ENCODE data around the gene PALMD.

PALMD gene, protein sequence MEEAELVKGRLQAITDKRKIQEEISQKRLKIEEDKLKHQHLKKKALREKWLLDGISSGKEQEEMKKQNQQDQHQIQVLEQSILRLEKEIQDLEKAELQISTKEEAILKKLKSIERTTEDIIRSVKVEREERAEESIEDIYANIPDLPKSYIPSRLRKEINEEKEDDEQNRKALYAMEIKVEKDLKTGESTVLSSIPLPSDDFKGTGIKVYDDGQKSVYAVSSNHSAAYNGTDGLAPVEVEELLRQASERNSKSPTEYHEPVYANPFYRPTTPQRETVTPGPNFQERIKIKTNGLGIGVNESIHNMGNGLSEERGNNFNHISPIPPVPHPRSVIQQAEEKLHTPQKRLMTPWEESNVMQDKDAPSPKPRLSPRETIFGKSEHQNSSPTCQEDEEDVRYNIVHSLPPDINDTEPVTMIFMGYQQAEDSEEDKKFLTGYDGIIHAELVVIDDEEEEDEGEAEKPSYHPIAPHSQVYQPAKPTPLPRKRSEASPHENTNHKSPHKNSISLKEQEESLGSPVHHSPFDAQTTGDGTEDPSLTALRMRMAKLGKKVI

DNA sequence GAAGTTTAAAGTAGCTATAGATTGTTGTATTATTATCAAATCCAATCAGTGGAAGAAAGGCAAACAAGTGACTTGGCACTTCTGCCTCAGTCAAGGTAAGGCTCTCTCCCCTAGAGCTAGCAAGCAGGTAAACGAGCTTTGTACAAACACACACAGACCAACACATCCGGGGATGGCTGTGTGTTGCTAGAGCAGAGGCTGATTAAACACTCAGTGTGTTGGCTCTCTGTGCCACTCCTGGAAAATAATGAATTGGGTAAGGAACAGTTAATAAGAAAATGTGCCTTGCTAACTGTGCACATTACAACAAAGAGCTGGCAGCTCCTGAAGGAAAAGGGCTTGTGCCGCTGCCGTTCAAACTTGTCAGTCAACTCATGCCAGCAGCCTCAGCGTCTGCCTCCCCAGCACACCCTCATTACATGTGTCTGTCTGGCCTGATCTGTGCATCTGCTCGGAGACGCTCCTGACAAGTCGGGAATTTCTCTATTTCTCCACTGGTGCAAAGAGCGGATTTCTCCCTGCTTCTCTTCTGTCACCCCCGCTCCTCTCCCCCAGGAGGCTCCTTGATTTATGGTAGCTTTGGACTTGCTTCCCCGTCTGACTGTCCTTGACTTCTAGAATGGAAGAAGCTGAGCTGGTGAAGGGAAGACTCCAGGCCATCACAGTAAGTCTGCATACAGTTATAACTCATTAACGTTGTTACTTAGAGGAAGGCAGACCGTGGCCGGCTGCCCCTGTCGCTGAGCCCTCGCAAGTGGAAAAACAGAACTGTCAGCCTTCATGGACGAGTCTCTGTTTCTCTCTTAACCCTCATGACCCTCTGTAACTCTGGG is at the start of gene PALMD:
Gene PALMD (plus strand): TSS at position 415 of the 833 bp plus-strand sequence. CDS start 205 bp downstream, at position 620.
- DNase-seq: no peak

DNA sequence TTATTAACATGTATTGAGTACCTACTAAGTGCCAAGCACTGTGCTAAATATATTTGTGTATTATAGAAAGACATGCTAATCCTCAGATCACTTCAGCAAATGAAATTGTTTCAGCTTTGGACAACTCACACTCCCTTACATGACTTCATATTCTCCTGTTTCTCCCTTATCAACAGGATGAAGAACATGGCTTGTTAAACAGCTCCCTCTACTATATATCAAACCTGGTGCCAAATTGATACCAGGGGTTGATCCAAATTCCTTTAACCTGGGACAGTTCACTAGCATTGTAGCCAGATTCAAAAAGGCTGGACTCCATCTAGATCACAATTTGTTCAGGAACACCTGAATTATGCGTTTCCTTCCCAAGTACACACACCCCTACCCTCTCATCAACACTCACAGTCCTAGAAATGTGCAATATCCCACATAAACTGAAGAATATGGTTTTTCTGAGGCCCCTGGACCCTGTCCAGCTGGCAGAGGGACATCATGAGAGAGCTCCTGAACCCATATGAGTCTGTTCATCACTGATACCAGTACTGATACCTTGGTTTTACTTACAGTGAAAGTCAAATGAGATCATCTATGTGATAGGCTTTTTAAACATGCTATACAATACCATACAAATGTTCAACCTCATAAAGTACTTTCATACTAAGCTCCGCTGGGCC is 47.0 kb upstream of the PALMD start:
- DNase-seq: no peak

DNA sequence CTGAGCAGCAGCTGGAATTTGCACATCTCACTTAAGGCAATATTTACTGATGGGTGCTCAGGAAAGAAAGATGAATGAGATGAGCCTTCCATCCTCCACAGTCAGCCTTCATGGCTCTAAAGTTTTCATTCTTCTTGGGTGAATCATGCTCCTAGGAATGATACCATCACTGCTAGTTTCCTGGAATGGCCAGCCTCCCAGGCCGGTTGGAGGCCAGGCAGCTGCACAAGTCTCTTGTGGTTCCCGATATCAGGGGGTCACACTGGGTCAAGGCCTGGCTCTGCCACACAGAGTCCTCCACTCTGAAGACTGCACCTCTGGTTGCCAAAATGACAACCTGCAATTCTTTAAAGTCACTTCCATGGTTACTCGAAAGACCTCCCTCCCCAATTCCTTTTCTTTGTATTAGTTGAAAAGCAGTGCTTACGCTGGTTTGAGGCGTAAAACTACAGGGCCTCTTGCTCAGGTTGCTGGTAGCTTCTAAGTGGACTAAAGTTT is 46.2 kb upstream of the PALMD start:
- no peak for DNase-seq

DNA sequence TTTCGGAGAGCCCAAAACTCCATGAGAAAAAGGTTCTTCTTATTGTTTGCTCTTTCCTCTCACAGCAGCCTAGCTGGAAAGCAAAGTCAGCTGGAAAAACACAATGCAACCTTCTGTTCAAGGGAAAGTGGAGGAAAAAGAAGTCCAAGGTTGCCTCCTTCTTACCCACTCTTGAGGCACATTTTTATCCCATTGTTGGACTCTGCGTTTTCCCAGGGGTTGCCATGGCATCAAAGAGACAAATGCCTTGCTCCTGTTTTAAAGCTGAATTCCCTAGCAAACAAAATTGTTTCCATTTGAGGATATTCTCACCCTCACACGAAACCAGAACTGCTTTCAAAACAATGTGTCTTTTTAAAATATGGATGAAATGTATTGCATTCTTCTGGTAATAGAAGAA is 45.1 kb upstream of the PALMD start:
- DNase-seq: no peak

DNA sequence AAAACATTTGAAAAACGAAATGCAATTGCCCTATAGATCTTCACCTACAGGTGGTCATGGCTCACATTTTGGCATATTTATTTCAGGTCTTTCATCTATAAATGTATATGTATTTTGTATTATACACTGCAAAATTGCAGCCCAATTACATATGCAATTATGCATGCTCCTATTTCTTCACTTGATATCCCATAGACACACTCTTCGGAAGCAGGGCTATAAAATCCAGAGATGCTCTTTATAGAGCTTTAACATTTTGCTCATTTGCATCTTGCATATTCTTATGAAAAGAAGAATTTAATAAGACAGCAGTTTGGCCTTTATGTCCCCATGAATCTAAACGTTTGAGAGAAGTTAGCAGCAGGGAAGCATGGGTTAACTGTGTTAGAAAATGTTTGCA is 44.7 kb upstream of the PALMD start:
- DNase-seq: no peak

DNA sequence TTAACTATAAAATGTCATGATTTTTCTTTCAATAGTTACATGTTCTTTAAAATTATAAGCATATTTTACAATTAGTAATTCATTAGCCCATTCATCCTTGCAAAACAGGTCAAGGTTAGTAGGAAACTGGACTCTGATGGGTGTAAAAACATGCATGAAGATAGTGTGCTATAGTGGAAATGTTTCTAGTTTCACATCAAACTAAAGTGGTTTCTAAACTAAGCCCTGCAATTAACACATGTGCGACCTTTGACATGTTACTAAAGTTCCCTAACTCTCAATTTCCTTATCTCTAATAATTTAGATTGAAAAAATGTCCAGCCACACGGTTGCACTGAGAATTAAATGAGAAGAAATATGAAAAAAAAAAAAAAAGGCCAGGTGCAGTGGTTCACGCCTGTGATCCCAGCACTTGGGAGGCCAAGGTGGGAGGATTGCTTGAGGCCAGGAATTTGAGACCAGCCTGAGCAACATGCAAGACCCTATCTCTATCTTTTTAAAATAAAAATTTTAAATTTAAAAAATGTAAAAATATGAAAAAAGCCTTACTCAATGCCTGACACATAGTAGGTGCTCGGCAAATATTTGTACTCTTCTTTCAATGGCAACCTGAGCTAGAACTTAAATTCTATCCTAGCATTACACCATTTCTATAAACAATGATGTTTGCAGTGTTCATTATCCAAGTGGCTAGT is 44.1 kb upstream of the PALMD start:
- no peak for DNase-seq

DNA sequence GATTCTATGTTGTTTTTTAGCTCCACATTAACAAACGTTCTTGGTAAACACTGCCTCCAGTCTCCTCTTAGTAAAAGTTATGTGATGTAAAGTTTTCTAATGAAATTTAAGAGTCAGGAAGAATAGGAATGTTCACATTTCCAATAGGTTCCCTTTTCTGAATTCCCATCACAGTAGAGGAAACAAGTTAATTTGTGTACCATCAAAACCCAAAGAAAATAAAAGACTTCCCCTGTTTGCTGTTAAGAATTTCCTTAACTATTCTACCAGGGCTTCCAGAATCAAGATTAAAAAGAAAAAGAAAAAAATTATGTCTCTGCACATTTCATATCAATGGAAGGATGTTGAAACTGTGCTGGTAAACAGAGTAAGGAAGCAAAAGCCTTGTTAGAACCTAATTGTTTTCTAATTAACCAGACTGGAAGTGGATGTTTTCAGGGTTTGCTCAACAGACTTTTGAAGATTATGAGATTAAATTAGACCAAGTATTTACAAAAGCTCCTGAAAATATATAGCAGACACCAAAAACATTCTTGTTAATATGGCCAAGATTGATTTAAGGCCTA is 43.4 kb upstream of the PALMD start:
- no peak for DNase-seq

DNA sequence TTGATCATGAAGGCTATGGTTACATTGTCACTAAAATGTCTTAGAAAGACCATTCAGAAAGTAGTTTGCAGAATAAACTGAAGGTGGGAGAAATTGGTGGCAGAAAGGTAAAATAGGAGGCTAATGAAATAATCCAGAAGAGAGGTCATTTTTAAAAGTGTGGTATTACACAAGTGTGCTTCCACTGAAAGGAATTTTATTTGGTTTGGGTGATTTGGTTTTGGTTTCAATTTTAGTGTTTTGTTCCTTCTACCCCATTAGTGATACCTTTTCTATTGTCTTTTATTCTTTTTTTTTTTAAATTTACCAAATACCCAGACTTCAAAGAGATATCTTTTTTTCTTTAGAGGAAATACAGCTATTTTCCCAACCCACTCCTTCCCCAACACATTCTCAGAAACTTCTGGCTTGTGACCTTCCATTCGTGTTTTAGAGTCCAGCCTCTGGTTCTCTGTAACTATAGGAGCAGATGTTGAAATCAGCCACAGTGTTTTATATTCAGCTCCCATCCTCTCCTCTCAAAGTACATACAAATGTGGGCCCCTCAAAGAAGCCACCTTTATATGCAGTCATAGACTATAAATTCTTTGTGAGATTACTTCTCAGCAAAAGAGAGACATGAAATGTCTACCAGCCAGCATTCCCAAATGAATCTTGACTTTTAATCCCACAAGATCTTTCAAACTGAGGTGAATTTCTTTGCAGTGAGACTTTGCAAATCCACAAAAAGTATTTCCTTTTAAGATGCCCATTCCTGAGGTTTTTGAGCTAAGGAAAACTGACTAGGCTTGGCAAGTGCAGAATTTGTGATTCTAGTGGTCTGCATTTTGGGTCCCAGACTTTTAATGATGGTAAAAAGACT is 42.0 kb upstream of the PALMD start:
- DNase-seq: no peak

DNA sequence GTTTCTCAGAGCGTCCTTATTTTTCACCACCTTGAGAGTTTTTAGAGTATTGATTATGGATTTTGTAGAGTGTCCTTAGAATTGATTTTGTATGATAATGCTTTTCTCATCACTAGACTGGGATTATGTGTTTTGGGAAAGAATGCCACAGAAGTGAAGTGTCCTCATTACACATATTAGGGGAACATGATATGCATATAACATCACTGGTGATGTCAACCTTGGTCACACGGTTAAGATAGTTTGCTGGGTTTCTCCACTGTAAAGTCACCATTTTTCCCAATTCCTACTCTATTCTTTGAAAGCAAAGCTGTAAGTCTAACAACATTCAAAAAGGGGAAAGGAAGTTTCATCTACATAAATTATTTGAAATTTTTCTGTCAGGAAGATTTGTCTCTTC is 39.6 kb upstream of the PALMD start:
- DNase-seq: no peak

DNA sequence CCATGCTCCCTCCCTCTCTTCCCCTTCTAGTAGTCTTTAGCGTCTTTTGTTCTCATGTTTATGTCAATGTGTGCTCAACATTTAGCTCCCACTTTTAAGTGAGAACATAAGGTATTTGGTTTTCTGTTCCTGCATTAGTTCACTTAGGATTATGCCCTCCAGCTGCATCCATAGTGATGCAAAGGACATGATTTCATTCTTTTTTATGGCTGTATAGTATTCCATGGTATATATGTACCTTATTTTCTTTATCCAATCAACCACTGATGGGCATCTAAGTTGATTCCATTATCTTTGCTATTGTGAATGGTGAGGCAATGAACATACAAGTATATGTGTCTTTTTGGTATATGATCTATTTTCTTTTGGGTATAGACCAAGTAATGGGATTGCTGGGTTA is 38.3 kb upstream of the PALMD start:
- no peak for DNase-seq

DNA sequence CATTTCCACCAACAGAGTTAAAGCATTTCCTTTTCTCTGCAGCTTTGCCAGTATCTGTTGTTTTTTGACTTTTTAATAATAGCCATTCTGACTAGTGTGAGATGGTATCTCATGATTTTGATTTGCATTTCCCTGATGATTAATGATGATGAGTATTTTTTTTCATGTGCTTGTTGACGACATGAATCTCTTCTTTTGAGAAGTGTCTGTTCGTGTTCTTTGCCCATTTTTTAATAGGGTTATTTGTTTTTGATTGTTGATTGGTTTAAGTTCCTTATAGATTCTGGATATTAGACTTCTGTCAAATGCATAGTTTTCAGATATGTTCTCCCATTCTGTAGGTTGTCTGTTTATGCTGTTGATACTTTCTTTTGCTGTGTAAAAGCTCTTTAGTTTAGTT is 37.9 kb upstream of the PALMD start:
- DNase-seq: no peak

DNA sequence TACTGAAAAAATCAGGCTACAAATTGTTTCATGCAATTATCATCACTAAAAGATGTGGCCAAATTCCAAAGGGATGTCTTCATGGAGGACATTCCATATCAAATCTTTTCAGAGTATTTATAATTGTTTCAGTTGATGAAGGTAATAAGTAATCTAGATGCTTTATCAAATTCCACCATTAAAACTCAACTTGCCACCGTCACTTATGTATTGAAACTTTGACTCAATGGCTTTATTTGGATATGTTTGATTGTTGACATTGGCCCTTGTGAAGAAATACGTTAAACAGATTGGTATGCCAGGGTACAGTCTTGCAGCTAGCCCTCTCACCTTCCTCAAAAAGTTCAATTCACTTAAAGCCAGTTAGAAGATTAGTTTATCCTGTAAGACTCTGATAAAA is 32.2 kb upstream of the PALMD start:
- DNase-seq: no peak

DNA sequence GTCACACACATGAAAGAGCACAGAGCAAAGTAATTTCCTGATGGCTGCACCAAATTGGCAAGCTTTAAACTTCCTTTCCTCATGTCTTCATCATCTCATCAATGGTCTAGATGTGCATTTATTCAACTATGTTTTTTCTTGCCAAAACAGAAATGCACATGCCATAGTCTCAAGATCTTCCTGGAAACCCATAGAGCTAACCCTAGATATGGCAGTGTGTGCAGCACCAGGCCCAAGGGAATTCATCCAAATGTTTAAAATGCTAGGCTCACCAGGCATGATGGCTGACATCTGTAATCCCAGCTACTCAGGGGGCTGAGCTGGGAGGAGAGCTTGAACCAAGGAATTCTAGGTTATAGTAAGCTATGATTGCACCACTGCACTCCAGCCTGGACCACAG is 31.2 kb upstream of the PALMD start:
- DNase-seq: no peak

DNA sequence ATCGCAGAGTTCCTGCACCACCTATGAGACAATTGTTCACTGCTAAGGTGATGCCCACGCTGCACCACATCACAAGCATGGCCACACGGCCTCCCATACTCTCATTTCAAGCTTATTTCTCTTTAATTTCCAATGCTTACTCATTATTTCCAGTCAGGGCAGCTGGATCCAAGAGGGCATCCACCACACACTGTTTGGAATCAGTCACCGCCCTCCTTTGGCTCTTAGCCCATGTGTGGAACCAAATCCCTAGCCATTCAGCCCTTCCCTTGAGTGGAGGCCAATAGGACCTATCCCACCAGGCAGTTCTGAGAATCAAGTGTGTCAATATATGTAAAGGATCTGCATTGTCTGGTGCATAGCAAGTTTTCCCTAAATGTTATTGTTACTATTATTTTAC is 26.3 kb upstream of the PALMD start:
- no peak for DNase-seq

DNA sequence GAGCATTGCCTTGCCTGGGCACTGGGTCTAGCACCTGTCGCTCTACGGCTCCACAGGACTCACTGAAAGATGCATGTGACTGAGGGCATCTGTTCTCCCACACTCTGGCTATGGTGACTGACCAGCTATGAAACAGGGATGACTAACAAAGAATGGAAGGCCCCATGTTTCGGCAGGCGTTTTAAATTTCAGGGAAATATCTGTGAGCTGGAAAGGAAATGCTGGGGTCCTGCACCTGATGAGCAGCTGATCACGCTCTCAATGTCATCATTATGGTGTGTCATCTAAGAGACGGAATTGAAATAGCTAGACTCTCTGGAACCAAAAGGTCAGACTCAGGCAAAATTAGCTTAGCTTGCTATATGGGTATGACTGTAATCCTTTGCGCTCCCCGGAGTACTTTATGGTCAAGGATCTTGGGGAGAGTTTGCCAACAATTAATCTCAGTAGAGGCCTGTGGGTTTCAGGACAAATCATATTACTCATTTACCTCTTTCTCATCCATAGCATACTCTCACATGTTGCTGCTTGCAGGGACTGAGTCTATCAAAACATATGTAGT is 24.5 kb upstream of the PALMD start:
- no peak for DNase-seq

DNA sequence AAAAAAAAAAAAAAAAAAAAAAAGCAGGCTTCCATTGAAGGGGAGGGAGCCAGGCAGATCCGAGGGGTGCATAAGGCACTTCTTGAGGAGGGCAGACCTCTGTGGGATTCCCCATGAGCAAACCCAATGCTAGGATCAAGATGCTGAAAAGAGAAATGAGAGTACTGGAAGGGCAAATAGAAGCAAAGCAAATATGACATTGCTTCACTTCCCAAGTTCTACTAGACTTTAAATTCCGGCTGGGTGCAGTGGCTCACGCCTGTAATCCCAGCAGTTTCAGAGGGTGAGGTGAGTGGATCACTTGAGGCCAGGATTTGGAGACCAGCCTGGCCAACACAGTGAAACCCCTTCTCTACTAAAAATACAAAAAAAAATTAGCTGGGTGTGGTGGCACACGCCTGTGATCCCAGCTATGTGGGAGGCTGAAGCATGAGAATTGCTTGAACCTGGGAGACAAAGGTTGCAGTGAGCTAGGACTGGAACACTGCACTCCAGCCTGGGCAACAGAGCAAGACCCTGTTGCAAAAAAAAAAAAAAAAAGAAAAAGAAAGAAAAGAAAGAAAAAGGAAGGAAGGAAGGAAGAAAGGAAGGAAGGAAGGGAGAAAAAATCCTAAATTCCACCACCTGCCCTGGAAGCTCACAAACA is 23.1 kb upstream of the PALMD start:
- no peak for DNase-seq

DNA sequence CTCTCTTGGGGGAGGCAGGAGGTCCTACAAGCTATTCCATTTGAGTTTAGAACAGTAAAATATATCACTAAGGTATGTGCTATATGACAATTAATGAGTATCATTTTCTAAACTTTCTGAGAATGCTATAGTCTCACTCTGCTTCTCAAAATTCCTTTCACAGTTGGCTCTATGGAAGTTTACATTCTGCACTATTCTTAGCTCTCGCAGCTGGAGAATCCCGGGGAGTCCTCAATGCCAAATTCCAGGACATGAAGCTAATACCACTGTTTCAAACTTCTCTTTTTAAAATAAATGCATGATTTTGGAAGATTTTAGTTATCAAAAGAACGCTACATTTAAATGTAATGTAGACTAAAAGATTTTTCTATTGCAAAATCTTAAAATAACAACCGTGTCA is 22.4 kb upstream of the PALMD start:
- DNase-seq: no peak

DNA sequence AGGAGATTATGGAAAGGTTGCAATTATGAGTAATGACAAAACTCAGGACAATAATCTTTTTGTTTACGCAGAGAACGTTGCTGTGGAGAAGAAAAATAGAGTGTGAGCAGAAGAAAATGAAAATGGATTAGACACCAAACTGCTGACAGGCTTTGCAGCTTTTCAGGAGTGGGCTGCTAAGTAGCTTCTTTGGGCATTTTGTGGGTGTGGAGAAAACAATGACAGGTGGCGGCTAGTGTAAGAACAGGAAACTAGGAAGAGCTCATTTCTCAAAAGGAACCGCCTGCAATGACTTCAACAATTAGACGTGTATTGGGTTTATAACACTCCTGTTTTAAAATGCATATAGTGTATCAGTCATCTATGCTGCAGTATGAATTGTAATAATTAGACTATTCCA is 18.3 kb upstream of the PALMD start:
- no peak for DNase-seq

DNA sequence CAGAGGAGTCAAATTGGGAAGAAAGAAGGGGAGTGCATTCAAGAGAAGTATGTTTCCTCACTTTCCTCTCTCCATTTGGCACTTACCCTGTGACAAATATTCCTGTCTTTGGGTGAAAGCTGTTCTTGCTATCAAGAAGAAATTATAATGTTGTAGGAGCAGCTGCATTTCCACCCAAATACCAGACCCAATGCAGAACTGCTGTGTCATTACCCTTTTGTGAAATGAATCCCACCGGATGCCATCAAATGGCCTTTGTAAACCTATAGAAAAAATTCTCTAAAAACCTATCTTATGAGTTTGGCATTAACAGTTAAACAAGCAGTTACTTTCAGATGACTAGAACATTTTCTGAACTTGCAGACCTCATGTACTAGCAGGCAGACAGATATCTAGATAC is 16.7 kb upstream of the PALMD start:
- DNase-seq: no peak

DNA sequence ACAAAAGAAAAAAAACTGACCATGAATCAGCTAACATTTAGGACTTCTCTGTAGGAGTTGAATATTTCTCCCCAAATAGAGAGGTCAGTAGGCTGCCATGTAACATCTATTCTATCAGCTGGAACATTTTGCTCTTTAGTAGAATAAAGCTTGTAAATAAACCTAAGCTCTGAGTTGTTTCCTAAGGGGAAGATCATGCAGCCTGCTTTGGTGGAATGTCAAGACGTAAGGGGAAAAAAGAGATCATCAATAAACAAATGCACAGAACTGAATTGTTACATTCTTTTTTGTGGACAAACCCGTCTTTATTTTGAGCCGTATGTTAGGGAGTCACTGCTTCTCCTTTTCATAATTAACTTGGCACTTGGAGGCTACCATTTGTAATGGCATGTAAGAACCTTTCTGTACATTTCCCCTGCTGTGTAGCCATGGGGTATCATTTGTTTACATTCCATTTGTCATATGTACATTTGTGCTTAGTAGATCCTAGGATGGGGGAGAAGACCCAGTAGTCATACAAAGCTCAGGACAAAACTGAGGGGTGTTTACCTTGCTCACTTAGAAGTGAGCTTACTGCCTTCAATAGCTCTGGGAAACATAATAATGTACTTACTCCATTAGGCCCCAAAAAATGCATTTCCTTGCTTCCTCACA is 10.8 kb upstream of the PALMD start:
- DNase-seq: no peak
